ENCODE results near the gene MRPS12.

MRPS12 gene

GRCh38 chr19:38905620-38906019 is 25.1 kb upstream of the MRPS12 start:
- H4K8ac ChIP-seq (ENCODE audit: low read depth, low read length) = no peak overlapping the region
- no peak overlapping the region for H2BK15ac ChIP-seq (ENCODE audit: low read length)
- H3K4me2 ChIP-seq (ENCODE audit: insufficient read depth, low read length, poor library complexity, severe bottlenecking) = no peak overlapping the region
- H2BK120ac ChIP-seq (ENCODE audit: low read depth, low read length) = no peak overlapping the region
- peaks cover 2% of the 10 kb centered on the region for H3K79me1 ChIP-seq (ENCODE audit: low read depth, low read length)
- H2AK5ac ChIP-seq (ENCODE audit: low read depth, low read length) = no peak overlapping the region
- H3K27me3 ChIP-seq (ENCODE audit: control insufficient read depth in 3 of 3, insufficient read depth in 3 of 3, low read depth in 1 of 3, low read length in 3 of 3) = no peaks in the 10 kb centered on the region
- peaks cover 2 to 19% of the 10 kb centered on the region in 2 donors for H3K9me3 ChIP-seq (replicated peaks in 1 of 2; ENCODE audit: control insufficient read depth in 2 of 2, insufficient read depth in 1 of 2, low read depth in 1 of 2, low read length in 2 of 2)
- H3K9ac ChIP-seq (ENCODE audit: low read depth, low read length, poor library complexity) = peak overlapping the region; percentile 12
- H3K18ac ChIP-seq (ENCODE audit: low read length) = no peak overlapping the region
- no peak overlapping the region for H3K27ac ChIP-seq (replicated peaks; ENCODE audit: low read length)
- peaks cover 19 to 30% of the 10 kb centered on the region in 2 donors for H3K36me3 ChIP-seq (replicated peaks in 1 of 2; ENCODE audit: control insufficient read depth in 2 of 2, insufficient read depth in 2 of 2, low read length in 2 of 2)
- H2BK5ac ChIP-seq (ENCODE audit: low read length) = no peak overlapping the region
- peaks cover 0 to 2% of the 10 kb centered on the region in 2 donors for H3K4me1 ChIP-seq (ENCODE audit: control insufficient read depth in 2 of 2, insufficient read depth in 1 of 2, low read depth in 1 of 2, low read length in 2 of 2)
- no CpG with 5 or more reads among the region's 4 CpGs for WGBS, 2 donors (ENCODE audit: extremely low coverage in 2 of 2, insufficient read length in 2 of 2, insufficient replicate concordance in 1 of 2)
- H2BK12ac ChIP-seq (ENCODE audit: low read length) = no peak overlapping the region
- H2AFZ ChIP-seq (ENCODE audit: low read length) = no peak overlapping the region
- no peak overlapping the region for H3K4ac ChIP-seq (ENCODE audit: low read length)
- no peak overlapping the region for H3K4me3 ChIP-seq (ENCODE audit: low read length in 2 of 2)
- no peak overlapping the region for H4K91ac ChIP-seq (ENCODE audit: low read depth, low read length, poor library complexity)
- no peak overlapping the region for H3K14ac ChIP-seq (ENCODE audit: low read length)
- H3K23ac ChIP-seq (ENCODE audit: low read depth, low read length, poor library complexity) = no peak overlapping the region
- DNase-seq (ENCODE audit: low spot score) = no peak

DNA sequence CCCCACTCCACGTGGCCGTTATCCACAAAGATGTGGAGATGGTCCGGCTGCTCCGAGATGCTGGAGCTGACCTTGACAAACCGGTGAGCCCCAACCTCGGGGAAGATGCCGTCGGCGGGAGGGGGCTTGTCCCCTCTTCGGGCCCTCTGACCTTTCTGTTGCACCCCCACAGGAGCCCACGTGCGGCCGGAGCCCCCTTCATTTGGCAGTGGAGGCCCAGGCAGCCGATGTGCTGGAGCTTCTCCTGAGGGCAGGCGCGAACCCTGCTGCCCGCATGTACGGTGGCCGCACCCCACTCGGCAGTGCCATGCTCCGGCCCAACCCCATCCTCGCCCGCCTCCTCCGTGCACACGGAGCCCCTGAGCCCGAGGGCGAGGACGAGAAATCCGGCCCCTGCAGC is 23.5 kb upstream of the MRPS12 start:
- Histone ChIP-seq H3K14ac (ENCODE audit: low read length) (no peak overlapping the region), H3K4me3 (ENCODE audit: low read length in 2 of 2) (peak overlapping the region in 1 of 2 donors; percentile 40), H3K9ac (ENCODE audit: low read depth, low read length, poor library complexity) (peak overlapping the region; percentile 24), H3K27me3 (ENCODE audit: control insufficient read depth in 3 of 3, insufficient read depth in 3 of 3, low read depth in 1 of 3, low read length in 3 of 3) (no peaks in the 10 kb centered on the region), H3K18ac (ENCODE audit: low read length) (no peak overlapping the region), H2BK15ac (ENCODE audit: low read length) (no peak overlapping the region), H3K4ac (ENCODE audit: low read length) (no peak overlapping the region), H2BK120ac (ENCODE audit: low read depth, low read length) (no peak overlapping the region), H3K79me1 (ENCODE audit: low read depth, low read length) (no peaks in the 10 kb centered on the region), H3K4me1 (ENCODE audit: control insufficient read depth in 2 of 2, insufficient read depth in 1 of 2, low read depth in 1 of 2, low read length in 2 of 2) (peaks cover 0 to 2% of the 10 kb centered on the region in 2 donors), H2AFZ (ENCODE audit: low read length) (no peak overlapping the region), H4K91ac (ENCODE audit: low read depth, low read length, poor library complexity) (no peak overlapping the region), H4K8ac (ENCODE audit: low read depth, low read length) (no peak overlapping the region), H3K23ac (ENCODE audit: low read depth, low read length, poor library complexity) (no peak overlapping the region), H3K9me3 (replicated peaks in 1 of 2; ENCODE audit: control insufficient read depth in 2 of 2, insufficient read depth in 1 of 2, low read depth in 1 of 2, low read length in 2 of 2) (peaks cover 0 to 12% of the 10 kb centered on the region in 2 donors), H3K36me3 (replicated peaks in 1 of 2; ENCODE audit: control insufficient read depth in 2 of 2, insufficient read depth in 2 of 2, low read length in 2 of 2) (peaks cover 19 to 30% of the 10 kb centered on the region in 2 donors), H3K27ac (replicated peaks; ENCODE audit: low read length) (no peak overlapping the region), H3K4me2 (ENCODE audit: insufficient read depth, low read length, poor library complexity, severe bottlenecking) (no peak overlapping the region), H2BK5ac (ENCODE audit: low read length) (no peak overlapping the region), H2AK5ac (ENCODE audit: low read depth, low read length) (no peak overlapping the region), H2BK12ac (ENCODE audit: low read length) (no peak overlapping the region)
- no CpG with 5 or more reads among the region's 29 CpGs for WGBS, 2 donors (ENCODE audit: extremely low coverage in 2 of 2, insufficient read length in 2 of 2, insufficient replicate concordance in 1 of 2)
- no peak for DNase-seq (ENCODE audit: low spot score)

- Histone ChIP-seq H2AFZ (ENCODE audit: low read length) (no peak overlapping the region), H4K91ac (ENCODE audit: low read depth, low read length, poor library complexity) (no peak overlapping the region), H3K27ac (replicated peaks; ENCODE audit: low read length) (no peak overlapping the region), H2BK120ac (ENCODE audit: low read depth, low read length) (no peak overlapping the region), H3K27me3 (ENCODE audit: control insufficient read depth in 3 of 3, insufficient read depth in 3 of 3, low read depth in 1 of 3, low read length in 3 of 3) (no peaks in the 10 kb centered on the region), H3K79me1 (ENCODE audit: low read depth, low read length) (no peaks in the 10 kb centered on the region), H2AK5ac (ENCODE audit: low read depth, low read length) (no peak overlapping the region), H3K36me3 (replicated peaks in 1 of 2; ENCODE audit: control insufficient read depth in 2 of 2, insufficient read depth in 2 of 2, low read length in 2 of 2) (peaks cover 19 to 30% of the 10 kb centered on the region in 2 donors), H3K23ac (ENCODE audit: low read depth, low read length, poor library complexity) (no peak overlapping the region), H2BK12ac (ENCODE audit: low read length) (no peak overlapping the region), H2BK15ac (ENCODE audit: low read length) (no peak overlapping the region), H3K14ac (ENCODE audit: low read length) (no peak overlapping the region), H3K18ac (ENCODE audit: low read length) (no peak overlapping the region), H3K9ac (ENCODE audit: low read depth, low read length, poor library complexity) (peak overlapping the region; percentile 24), H3K4me3 (ENCODE audit: low read length in 2 of 2) (peak overlapping the region in 1 of 2 donors; percentile 40), H3K4ac (ENCODE audit: low read length) (no peak overlapping the region), H3K4me2 (ENCODE audit: insufficient read depth, low read length, poor library complexity, severe bottlenecking) (no peak overlapping the region), H3K4me1 (ENCODE audit: control insufficient read depth in 2 of 2, insufficient read depth in 1 of 2, low read depth in 1 of 2, low read length in 2 of 2) (peaks cover 0 to 2% of the 10 kb centered on the region in 2 donors), H2BK5ac (ENCODE audit: low read length) (no peak overlapping the region), H4K8ac (ENCODE audit: low read depth, low read length) (no peak overlapping the region), H3K9me3 (replicated peaks in 1 of 2; ENCODE audit: control insufficient read depth in 2 of 2, insufficient read depth in 1 of 2, low read depth in 1 of 2, low read length in 2 of 2) (peaks cover 0 to 12% of the 10 kb centered on the region in 2 donors)
- no peak for DNase-seq (ENCODE audit: low spot score)
- no CpG with 5 or more reads among the region's 12 CpGs for WGBS, 2 donors (ENCODE audit: extremely low coverage in 2 of 2, insufficient read length in 2 of 2, insufficient replicate concordance in 1 of 2)
Measured at GRCh38 chr19:38907670-38908069, 23.1 kb upstream of the MRPS12 start.

GRCh38 chr19:38908911-38909310 is 21.8 kb upstream of the MRPS12 start:
- H2BK12ac ChIP-seq (ENCODE audit: low read length) = no peak overlapping the region
- no CpG with 5 or more reads among the region's 10 CpGs for WGBS, 2 donors (ENCODE audit: extremely low coverage in 2 of 2, insufficient read length in 2 of 2, insufficient replicate concordance in 1 of 2)
- no peaks in the 10 kb centered on the region for H3K79me1 ChIP-seq (ENCODE audit: low read depth, low read length)
- no peak overlapping the region for H3K4me2 ChIP-seq (ENCODE audit: insufficient read depth, low read length, poor library complexity, severe bottlenecking)
- H3K18ac ChIP-seq (ENCODE audit: low read length) = no peak overlapping the region
- no peak overlapping the region for H3K14ac ChIP-seq (ENCODE audit: low read length)
- peak overlapping the region; percentile 3 for H3K23ac ChIP-seq (ENCODE audit: low read depth, low read length, poor library complexity)
- H2AK5ac ChIP-seq (ENCODE audit: low read depth, low read length) = no peak overlapping the region
- H2BK120ac ChIP-seq (ENCODE audit: low read depth, low read length) = no peak overlapping the region
- DNase-seq (ENCODE audit: low spot score) = no peak
- no peak overlapping the region for H2AFZ ChIP-seq (ENCODE audit: low read length)
- H2BK15ac ChIP-seq (ENCODE audit: low read length) = no peak overlapping the region
- H3K4me3 ChIP-seq (ENCODE audit: low read length in 2 of 2) = no peak overlapping the region
- no peak overlapping the region for H4K8ac ChIP-seq (ENCODE audit: low read depth, low read length)
- peaks cover 0 to 12% of the 10 kb centered on the region in 2 donors for H3K9me3 ChIP-seq (replicated peaks in 1 of 2; ENCODE audit: control insufficient read depth in 2 of 2, insufficient read depth in 1 of 2, low read depth in 1 of 2, low read length in 2 of 2)
- no peak overlapping the region for H4K91ac ChIP-seq (ENCODE audit: low read depth, low read length, poor library complexity)
- H3K4me1 ChIP-seq (ENCODE audit: control insufficient read depth in 2 of 2, insufficient read depth in 1 of 2, low read depth in 1 of 2, low read length in 2 of 2) = peaks cover 0 to 2% of the 10 kb centered on the region in 2 donors
- H3K36me3 ChIP-seq (replicated peaks in 1 of 2; ENCODE audit: control insufficient read depth in 2 of 2, insufficient read depth in 2 of 2, low read length in 2 of 2) = peaks cover 20 to 30% of the 10 kb centered on the region in 2 donors
- H3K27me3 ChIP-seq (ENCODE audit: control insufficient read depth in 3 of 3, insufficient read depth in 3 of 3, low read depth in 1 of 3, low read length in 3 of 3) = no peaks in the 10 kb centered on the region
- H3K4ac ChIP-seq (ENCODE audit: low read length) = no peak overlapping the region
- H3K9ac ChIP-seq (ENCODE audit: low read depth, low read length, poor library complexity) = no peak overlapping the region
- peak overlapping the region; percentile 29 for H2BK5ac ChIP-seq (ENCODE audit: low read length)
- H3K27ac ChIP-seq (replicated peaks; ENCODE audit: low read length) = no peak overlapping the region
